GM12874 (cell line): ENCODE measurements around the gene NDUFB11.

Source experiments
- CTCF ChIP-seq: IDR thresholded peaks from 2 replicates; pipeline ENCODE4 v1.5.1; 2011; ENCODE audit warnings: low read depth, mild to moderate bottlenecking, control low read depth, low read length, moderate library complexity; ENCODE audit not compliant: insufficient read depth

The NDUFB11 gene

GRCh38 chrX:47098338-47099094, 46.0 kb downstream of the NDUFB11 start:
- no peak for TF ChIP-seq CTCF

GRCh38 chrX:47097018-47097417, 47.5 kb downstream of the NDUFB11 start:
- TF ChIP-seq CTCF: no peak

GRCh38 chrX:47093860-47094259, 50.6 kb downstream of the NDUFB11 start:
- no peak for TF ChIP-seq CTCF

GRCh38 chrX:47093248-47093647, 51.3 kb downstream of the NDUFB11 start:
- TF ChIP-seq CTCF: 0 out of 2 replicates have a peak, but pooled peaks have one; percentile 12
